Neural cell (in vitro differentiated cells): ENCODE results near the gene TPBGL. TPM values are rescaled to one million over a fixed set of nuclear protein-coding genes. Genes with fewer than 3 reads are reported as not detected.

ENCODE experiments used
- H2AFZ ChIP-seq: fragments of 200-600, 300-800 bp; sonication (generic), shearing (Covaris generic); 2 replicates; pipeline ENCODE4 v1.6.0; 2014; ENCODE audit warnings: low read depth, mild to moderate bottlenecking, antibody characterized with exemption, low read length, moderate library complexity
- H3F3A ChIP-seq: fragments of 200-600 bp; shearing (Covaris generic); 2 replicates; pipeline ENCODE4 v1.6.1; 2016; ENCODE audit warnings: mild to moderate bottlenecking, moderate library complexity, mixed read lengths, antibody characterized with exemption, low read length; ENCODE audit not compliant: insufficient read depth, poor library complexity, severe bottlenecking
- H3K27ac ChIP-seq: fragments of 200-600, 300-800 bp; sonication (generic), shearing (Covaris generic); 2 replicates; pipeline ENCODE4 v1.5.1; 2014; ENCODE audit warnings: mild to moderate bottlenecking, low read length, moderate library complexity
- H3K27me3 ChIP-seq: fragments of 300-800, 200-600 bp; sonication (generic), shearing (Covaris generic); 2 replicates; pipeline ENCODE4 v1.6.0; 2014; ENCODE audit warnings: mild to moderate bottlenecking, low read depth, low read length, moderate library complexity; ENCODE audit not compliant: insufficient read depth
- H3K36me3 ChIP-seq: fragments of 300-800, 200-600 bp; sonication (generic), shearing (Covaris generic); 2 replicates; pipeline ENCODE4 v1.5.1; 2014; ENCODE audit warnings: mild to moderate bottlenecking, antibody characterized with exemption, low read length, moderate library complexity; ENCODE audit not compliant: insufficient read depth
- H3K4me2 ChIP-seq: fragments of 300-800, 200-600 bp; sonication (generic), shearing (Covaris generic); 2 replicates; pipeline ENCODE4 v1.6.0; 2014; ENCODE audit warnings: mild to moderate bottlenecking, low read length
- H3K4me3 ChIP-seq: fragments of 300-800, 200-600 bp; sonication (generic), shearing (Covaris generic); 2 replicates; pipeline ENCODE4 v1.5.1; 2014; ENCODE audit warnings: mild to moderate bottlenecking, low read length, moderate library complexity
- H3K79me2 ChIP-seq: fragments of 200-600 bp; shearing (Covaris generic); replicated peaks from 2 replicates; pipeline ENCODE4 v1.6.0; 2014; ENCODE audit warnings: mild to moderate bottlenecking, low read length, moderate library complexity; ENCODE audit not compliant: insufficient read depth
- H3K9ac ChIP-seq: fragments of 300-800, 200-600 bp; sonication (generic), shearing (Covaris generic); 2 replicates; pipeline ENCODE4 v1.6.1; 2016; ENCODE audit warnings: mild to moderate bottlenecking, low read length, mixed read lengths
- H3K9me2 ChIP-seq: fragments of 200-600 bp; shearing (Covaris generic); 2 replicates; pipeline ENCODE4 v1.6.1; 2016; ENCODE audit warnings: mild to moderate bottlenecking, low read length, mixed read lengths; ENCODE audit not compliant: insufficient read depth
- H3K9me3 ChIP-seq: fragments of 200-600, 300-800 bp; sonication (generic), shearing (Covaris generic); 2 replicates; pipeline ENCODE4 v1.6.1; 2016; ENCODE audit warnings: mild to moderate bottlenecking, mixed run types, low read length, moderate library complexity, mixed read lengths
- H4K20me1 ChIP-seq: fragments of 200-600 bp; shearing (Covaris generic); 2 replicates; pipeline ENCODE4 v1.6.1; 2016; ENCODE audit warnings: mild to moderate bottlenecking, mixed run types; ENCODE audit not compliant: insufficient read depth
- EP300 ChIP-seq: fragments of 450-650 bp; conservative IDR thresholded peaks from 2 replicates; pipeline ENCODE4 v1.6.1; 2014; ENCODE audit warnings: antibody characterized with exemption, mild to moderate bottlenecking, moderate library complexity; ENCODE audit not compliant: poor library complexity, severe bottlenecking
- EZH2 ChIP-seq: fragments of 200-600, 300-800 bp; shearing (Covaris generic), sonication (generic); IDR thresholded peaks from 2 replicates; pipeline ENCODE4 v1.6.1; 2014; ENCODE audit warnings: antibody characterized with exemption, low read length, borderline replicate concordance, mild to moderate bottlenecking; ENCODE audit not compliant: insufficient read depth, poor library complexity, severe bottlenecking
- MXI1 ChIP-seq: fragments of 450-650 bp; conservative IDR thresholded peaks from 2 replicates; pipeline ENCODE4 v1.6.1; 2014; ENCODE audit warnings: antibody characterized with exemption, mild to moderate bottlenecking; ENCODE audit not compliant: poor library complexity, severe bottlenecking
- POLR2AphosphoS5 ChIP-seq: IDR thresholded peaks from 2 replicates; pipeline ENCODE4 v1.6.1; 2012
- RAD21 ChIP-seq: fragments of 450-650 bp; conservative IDR thresholded peaks from 2 replicates; pipeline ENCODE4 v1.6.1; 2014; ENCODE audit warnings: antibody characterized with exemption, mild to moderate bottlenecking, moderate library complexity
- SMC3 ChIP-seq: fragments of 450-650 bp; conservative IDR thresholded peaks from 2 replicates; pipeline ENCODE4 v1.6.1; 2014; ENCODE audit warnings: antibody characterized with exemption, mild to moderate bottlenecking, moderate library complexity; ENCODE audit not compliant: poor library complexity
- TAF1 ChIP-seq: IDR thresholded peaks from 2 replicates; pipeline ENCODE4 v1.6.1; 2012; ENCODE audit warnings: low read depth
- polyA plus RNA-seq: library from polyadenylated mRNA; depleted of rRNA; stranded (reverse); fragments of >200 nt; gene quantifications from 2 replicates; pipeline ENCODE4 v1.2.3, GENCODE V29; 2014
- TF ChIP-seq, protein P1 (sequence below): fragments of 450-650 bp; IDR thresholded peaks from 2 replicates; pipeline ENCODE4 v1.5.1; 2014; ENCODE audit warnings: antibody characterized with exemption, mild to moderate bottlenecking, moderate library complexity; ENCODE audit not compliant: poor library complexity, severe bottlenecking
- TF ChIP-seq, protein P2 (sequence below): IDR thresholded peaks from 2 replicates; pipeline ENCODE4 v1.6.1; 2012; ENCODE audit warnings: borderline replicate concordance

TPBGL gene
- polyA plus RNA-seq, 1 donor from 2014 or later = not detected

- Histone ChIP-seq H3K4me3 (no peak overlapping the region), H3K79me2 (no peaks in the 10 kb centered on the region), H3K27me3 (no peaks in the 10 kb centered on the region), H3K4me2 (no peak overlapping the region), H3K36me3 (no peaks in the 10 kb centered on the region), H3K9ac (no peak overlapping the region), H3K9me3 (no peaks in the 10 kb centered on the region), H4K20me1 (no peaks in the 10 kb centered on the region), H3F3A (no peaks in the 10 kb centered on the region), H2AFZ (no peak overlapping the region), H3K9me2 (no peaks in the 10 kb centered on the region), H3K27ac (no peak overlapping the region)
- TF ChIP-seq RAD21 (no peak), EP300 (no peak), EZH2 (no peak), TAF1 (no peak), SMC3 (no peak), MXI1 (no peak), POLR2AphosphoS5 (no peak)
- TF ChIP-seq, protein P1, sequence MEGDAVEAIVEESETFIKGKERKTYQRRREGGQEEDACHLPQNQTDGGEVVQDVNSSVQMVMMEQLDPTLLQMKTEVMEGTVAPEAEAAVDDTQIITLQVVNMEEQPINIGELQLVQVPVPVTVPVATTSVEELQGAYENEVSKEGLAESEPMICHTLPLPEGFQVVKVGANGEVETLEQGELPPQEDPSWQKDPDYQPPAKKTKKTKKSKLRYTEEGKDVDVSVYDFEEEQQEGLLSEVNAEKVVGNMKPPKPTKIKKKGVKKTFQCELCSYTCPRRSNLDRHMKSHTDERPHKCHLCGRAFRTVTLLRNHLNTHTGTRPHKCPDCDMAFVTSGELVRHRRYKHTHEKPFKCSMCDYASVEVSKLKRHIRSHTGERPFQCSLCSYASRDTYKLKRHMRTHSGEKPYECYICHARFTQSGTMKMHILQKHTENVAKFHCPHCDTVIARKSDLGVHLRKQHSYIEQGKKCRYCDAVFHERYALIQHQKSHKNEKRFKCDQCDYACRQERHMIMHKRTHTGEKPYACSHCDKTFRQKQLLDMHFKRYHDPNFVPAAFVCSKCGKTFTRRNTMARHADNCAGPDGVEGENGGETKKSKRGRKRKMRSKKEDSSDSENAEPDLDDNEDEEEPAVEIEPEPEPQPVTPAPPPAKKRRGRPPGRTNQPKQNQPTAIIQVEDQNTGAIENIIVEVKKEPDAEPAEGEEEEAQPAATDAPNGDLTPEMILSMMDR = no peak
- TF ChIP-seq, protein P2, sequence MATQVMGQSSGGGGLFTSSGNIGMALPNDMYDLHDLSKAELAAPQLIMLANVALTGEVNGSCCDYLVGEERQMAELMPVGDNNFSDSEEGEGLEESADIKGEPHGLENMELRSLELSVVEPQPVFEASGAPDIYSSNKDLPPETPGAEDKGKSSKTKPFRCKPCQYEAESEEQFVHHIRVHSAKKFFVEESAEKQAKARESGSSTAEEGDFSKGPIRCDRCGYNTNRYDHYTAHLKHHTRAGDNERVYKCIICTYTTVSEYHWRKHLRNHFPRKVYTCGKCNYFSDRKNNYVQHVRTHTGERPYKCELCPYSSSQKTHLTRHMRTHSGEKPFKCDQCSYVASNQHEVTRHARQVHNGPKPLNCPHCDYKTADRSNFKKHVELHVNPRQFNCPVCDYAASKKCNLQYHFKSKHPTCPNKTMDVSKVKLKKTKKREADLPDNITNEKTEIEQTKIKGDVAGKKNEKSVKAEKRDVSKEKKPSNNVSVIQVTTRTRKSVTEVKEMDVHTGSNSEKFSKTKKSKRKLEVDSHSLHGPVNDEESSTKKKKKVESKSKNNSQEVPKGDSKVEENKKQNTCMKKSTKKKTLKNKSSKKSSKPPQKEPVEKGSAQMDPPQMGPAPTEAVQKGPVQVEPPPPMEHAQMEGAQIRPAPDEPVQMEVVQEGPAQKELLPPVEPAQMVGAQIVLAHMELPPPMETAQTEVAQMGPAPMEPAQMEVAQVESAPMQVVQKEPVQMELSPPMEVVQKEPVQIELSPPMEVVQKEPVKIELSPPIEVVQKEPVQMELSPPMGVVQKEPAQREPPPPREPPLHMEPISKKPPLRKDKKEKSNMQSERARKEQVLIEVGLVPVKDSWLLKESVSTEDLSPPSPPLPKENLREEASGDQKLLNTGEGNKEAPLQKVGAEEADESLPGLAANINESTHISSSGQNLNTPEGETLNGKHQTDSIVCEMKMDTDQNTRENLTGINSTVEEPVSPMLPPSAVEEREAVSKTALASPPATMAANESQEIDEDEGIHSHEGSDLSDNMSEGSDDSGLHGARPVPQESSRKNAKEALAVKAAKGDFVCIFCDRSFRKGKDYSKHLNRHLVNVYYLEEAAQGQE = no peak
Measured at GRCh38 chr11:75199412-75199955, 41.1 kb upstream of the TPBGL start.

DNA sequence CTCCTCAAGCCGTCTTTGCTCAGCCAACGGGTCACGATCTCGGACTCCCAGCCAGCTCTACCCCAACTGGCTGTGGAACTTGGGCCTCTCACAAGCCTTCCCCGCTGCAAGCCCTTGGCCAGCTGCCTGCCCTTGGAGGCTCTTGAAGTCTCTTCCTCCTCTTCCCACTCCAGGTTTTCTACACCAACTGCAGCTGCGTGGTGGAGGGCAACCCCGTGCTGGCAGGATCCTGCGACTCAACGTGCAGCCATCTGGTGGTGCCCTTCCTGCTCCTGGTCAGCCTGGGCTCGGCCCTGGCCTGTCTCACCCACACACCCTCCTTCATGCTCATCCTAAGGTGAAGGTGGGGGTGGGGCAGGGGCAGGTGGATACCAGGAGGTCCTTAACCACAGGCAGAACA, 40.5 kb upstream of the TPBGL start:
- TF ChIP-seq EP300 = no peak
- TF ChIP-seq, protein P2 = no peak
- TF ChIP-seq POLR2AphosphoS5 = no peak
- no peak for TF ChIP-seq SMC3
- TF ChIP-seq MXI1 = no peak
- no peaks in the 10 kb centered on the region for H3K79me2 ChIP-seq
- H3K9me2 ChIP-seq = no peaks in the 10 kb centered on the region
- H3K4me2 ChIP-seq = no peak overlapping the region
- H3K4me3 ChIP-seq = no peak overlapping the region
- no peak overlapping the region for H2AFZ ChIP-seq
- no peak overlapping the region for H3K27ac ChIP-seq
- H3K9me3 ChIP-seq = no peaks in the 10 kb centered on the region
- H4K20me1 ChIP-seq = no peaks in the 10 kb centered on the region
- H3F3A ChIP-seq = no peaks in the 10 kb centered on the region
- no peak overlapping the region for H3K9ac ChIP-seq
- H3K27me3 ChIP-seq = no peaks in the 10 kb centered on the region
- no peaks in the 10 kb centered on the region for H3K36me3 ChIP-seq
